GM23338 (cell line): ENCODE data around the gene GPAM. TPM values are rescaled to one million over a fixed set of nuclear protein-coding genes. Genes with fewer than 3 reads are reported as not detected.

ENCODE experiments used
- ATAC-seq: fragments of 200-7000 bp; cut with Tn5 transposase; 3 replicates; pipeline ENCODE4 v1.9.1; 2020
- DNase-seq: peaks from one replicate; pipeline ENCODE4 v3.0.0-alpha.2; 2015; ENCODE audit warnings: low spot score
- H2AFZ ChIP-seq: fragments of 200-600 bp; sonication (generic); 2 replicates; pipeline ENCODE4 v1.8.0; 2016; ENCODE audit warnings: antibody characterized with exemption, mild to moderate bottlenecking, moderate library complexity
- H3F3A ChIP-seq: fragments of 200-600 bp; sonication (generic); replicated peaks from 2 replicates; pipeline ENCODE4 v1.8.0; 2017; ENCODE audit warnings: antibody characterized with exemption, mixed run types, low read depth
- H3K27ac ChIP-seq: fragments of 200-600 bp; sonication (generic); 2 replicates; pipeline ENCODE4 v1.6.1; 2016; ENCODE audit warnings: low read depth
- H3K27me3 ChIP-seq: fragments of 200-600 bp; sonication (generic); 2 replicates; pipeline ENCODE4 v1.8.0; 2016; ENCODE audit warnings: mild to moderate bottlenecking, mixed run types, moderate library complexity; ENCODE audit not compliant: insufficient read depth
- H3K36me3 ChIP-seq: fragments of 200-600 bp; sonication (generic); 2 replicates; pipeline ENCODE4 v1.8.0; 2016; ENCODE audit warnings: mild to moderate bottlenecking; ENCODE audit not compliant: insufficient read depth
- H3K4me1 ChIP-seq: fragments of 200-600 bp; sonication (generic); 2 replicates; pipeline ENCODE4 v1.8.0; 2016; ENCODE audit warnings: mild to moderate bottlenecking, moderate library complexity; ENCODE audit not compliant: insufficient read depth
- H3K4me2 ChIP-seq: fragments of 200-600 bp; sonication (generic); 2 replicates; pipeline ENCODE4 v1.7.1; 2017; ENCODE audit warnings: mixed run types
- H3K4me3 ChIP-seq: fragments of 200-600 bp; sonication (generic); 2 replicates; pipeline ENCODE4 v1.6.1; 2016; ENCODE audit warnings: mixed run types
- H3K79me2 ChIP-seq: fragments of 200-600 bp; sonication (generic); replicated peaks from 2 replicates; pipeline ENCODE4 v1.8.0; 2017; ENCODE audit warnings: mild to moderate bottlenecking; ENCODE audit not compliant: insufficient read depth
- H3K9me2 ChIP-seq: fragments of 200-600 bp; sonication (generic); 2 replicates; pipeline ENCODE4 v1.8.0; 2017; ENCODE audit not compliant: insufficient read depth
- H4K20me1 ChIP-seq: fragments of 200-600 bp; sonication (generic); replicated peaks from 2 replicates; pipeline ENCODE4 v1.8.0; 2017; ENCODE audit warnings: mild to moderate bottlenecking; ENCODE audit not compliant: insufficient read depth
- H3K27ac Mint-ChIP-seq: 2 replicates; pipeline ENCODE4 v1.8.0; 2020; ENCODE audit warnings: inconsistent platforms, mild to moderate bottlenecking, moderate library complexity, mixed read lengths
- H3K27me3 Mint-ChIP-seq: 3 replicates; pipeline ENCODE4 v1.8.0; 2022; ENCODE audit warnings: low read depth, mild to moderate bottlenecking, moderate library complexity, mixed read lengths, inconsistent platforms; ENCODE audit not compliant: insufficient read depth, poor library complexity
- H3K36me3 Mint-ChIP-seq: 3 replicates; pipeline ENCODE4 v1.8.0; 2021; ENCODE audit warnings: low read depth, mild to moderate bottlenecking, inconsistent platforms, moderate library complexity, mixed read lengths
- H3K4me1 Mint-ChIP-seq: 3 replicates; pipeline ENCODE4 v1.8.0; 2020; ENCODE audit warnings: mild to moderate bottlenecking, inconsistent platforms, mixed read lengths
- H3K4me3 Mint-ChIP-seq: 3 replicates; pipeline ENCODE4 v1.8.0; 2021; ENCODE audit warnings: moderate library complexity, mild to moderate bottlenecking, inconsistent platforms, mixed read lengths
- H3K9me3 Mint-ChIP-seq: 3 replicates; pipeline ENCODE4 v1.8.0; 2020; ENCODE audit warnings: moderate library complexity, mild to moderate bottlenecking, inconsistent platforms, mixed read lengths
- CREB1 ChIP-seq: fragments of 250-450 bp; sonication (Bioruptor Pico); IDR thresholded peaks from 2 replicates; pipeline ENCODE4 v1.5.0; 2020; ENCODE audit warnings: low read depth, mild to moderate bottlenecking, moderate library complexity
- CTCF ChIP-seq, 2 experiments: fragments of 200-600 bp in 1 of 2; sonication (generic) in 1 of 2; conservative IDR thresholded peaks; 2 replicates each; pipeline versions ENCODE4 v1.5.1 to v1.6.1; 2016 to 2017; ENCODE audit warnings: antibody characterized with exemption in 2 of 2, low read depth in 2 of 2, mild to moderate bottlenecking in 2 of 2, moderate library complexity in 1 of 2
- ETS1 ChIP-seq: IDR thresholded peaks from 2 replicates; pipeline ENCODE4 v1.6.1; 2016; ENCODE audit warnings: antibody characterized with exemption
- EZH2 ChIP-seq: fragments of 200-600 bp; sonication (generic); IDR thresholded peaks from one replicate; pipeline ENCODE4 v1.8.0; 2017; ENCODE audit warnings: antibody characterized with exemption, mild to moderate bottlenecking, low read depth; ENCODE audit not compliant: unreplicated experiment
- EZH2phosphoT487 ChIP-seq: fragments of 200-600 bp; sonication (generic); IDR thresholded peaks from one replicate; pipeline ENCODE4 v1.8.1; 2018; ENCODE audit warnings: antibody characterized with exemption; ENCODE audit not compliant: unreplicated experiment
- JUNB ChIP-seq: IDR thresholded peaks from one replicate; pipeline ENCODE4 v1.6.1; 2016; ENCODE audit warnings: antibody characterized with exemption; ENCODE audit not compliant: unreplicated experiment
- NANOG ChIP-seq: IDR thresholded peaks from 2 replicates; pipeline ENCODE4 v1.6.1; 2016; ENCODE audit warnings: antibody characterized with exemption, borderline replicate concordance
- POLR2AphosphoS5 ChIP-seq: IDR thresholded peaks from 2 replicates; pipeline ENCODE4 v1.6.1; 2016; ENCODE audit warnings: antibody characterized with exemption, low read depth
- REST ChIP-seq: IDR thresholded peaks from one replicate; pipeline ENCODE4 v1.6.1; 2018; ENCODE audit warnings: antibody characterized with exemption; ENCODE audit not compliant: unreplicated experiment
- STAT1 ChIP-seq: IDR thresholded peaks from one replicate; pipeline ENCODE4 v1.6.1; 2016; ENCODE audit warnings: antibody characterized with exemption; ENCODE audit not compliant: unreplicated experiment
- ZNF114 ChIP-seq: fragments of 250-450 bp; sonication (Bioruptor Pico); IDR thresholded peaks from 2 replicates; pipeline ENCODE4 v1.5.0; 2020; ENCODE audit warnings: mild to moderate bottlenecking, moderate library complexity
- ZNF331 ChIP-seq: fragments of 250-450 bp; sonication (Bioruptor Pico); IDR thresholded peaks from 2 replicates; pipeline ENCODE4 v1.5.0; 2020; ENCODE audit warnings: low read depth, mild to moderate bottlenecking, moderate library complexity
- ZNF462 ChIP-seq: fragments of 250-450 bp; sonication (Bioruptor Pico); IDR thresholded peaks from 2 replicates; pipeline ENCODE4 v1.5.0; 2020; ENCODE audit warnings: mild to moderate bottlenecking, moderate library complexity
- polyA plus RNA-seq: library from polyadenylated mRNA; unstranded; fragments of >200 nt; fragmentation: Nextera tagmentation; extraction: Ambion mirVana; gene quantifications from 2 replicates; pipeline ENCODE4 v1.2.1, GENCODE V29; 2016
- total RNA-seq: library from RNA; depleted of rRNA; stranded (reverse); fragments of >200 nt; shearing (Covaris generic); gene quantifications from 2 replicates; pipeline ENCODE4 v1.2.3, GENCODE V29; 2014

Gene GPAM
- total and polyA plus RNA-seq, 2 experiments from 2014 or later: 5.5 to 16.6 TPM

- Mint-ChIP-seq H3K27ac (no peak overlapping the region), H3K9me3 (no peaks in the 10 kb centered on the region; the same call in 2 of the 3 replicates), H3K4me1 (peaks cover 4% of the 10 kb centered on the region; the same call in 2 of the 3 replicates), H3K36me3 (peaks cover 35% of the 10 kb centered on the region), H3K4me3 (no peak overlapping the region), H3K27me3 (no peaks in the 10 kb centered on the region)
- Histone ChIP-seq H3K27me3 (no peaks in the 10 kb centered on the region), H4K20me1 (0 out of 2 replicates have a peak, but pooled peaks cover 4% of the 10 kb centered on the region), H3K79me2 (no peaks in the 10 kb centered on the region; the same call in 1 of the 2 replicates), H3K36me3 (peaks cover 22% of the 10 kb centered on the region; the same call in 1 of the 2 replicates), H3K4me2 (no peak overlapping the region), H2AFZ (no peak overlapping the region), H3K4me1 (no peaks in the 10 kb centered on the region), H3K9me2 (no peaks in the 10 kb centered on the region), H3K4me3 (no peak overlapping the region), H3K27ac (no peak overlapping the region), H3F3A (no peaks in the 10 kb centered on the region)
- DNase-seq (no peak), ATAC-seq (no peak)
- TF ChIP-seq EZH2: no peak
- TF ChIP-seq NANOG: no peak
- TF ChIP-seq ZNF114 (CRISPR knock-in tag): no peak
- TF ChIP-seq CREB1: no peak
- TF ChIP-seq CTCF (conservative IDR thresholded peaks at IDR 0.05; ENCODE audit: low read depth in 2 of 2): no peak
- TF ChIP-seq EZH2phosphoT487: no peak
- no peak for TF ChIP-seq STAT1
- no peak for TF ChIP-seq ETS1
- no peak for TF ChIP-seq JUNB
- TF ChIP-seq ZNF462 (CRISPR knock-in tag): no peak
- no peak for TF ChIP-seq POLR2AphosphoS5
- TF ChIP-seq REST: no peak
- TF ChIP-seq ZNF331 (CRISPR knock-in tag): no peak
Measured at GRCh38 chr10:112151524-112152039, 32.0 kb downstream of the GPAM start.
